Measurements from ENCODE around the gene SH3BP1. TPM values are rescaled to one million over a fixed set of nuclear protein-coding genes. Genes with fewer than 3 reads are reported as not detected.

SH3BP1 gene
- total RNA-seq, 2 donors from 2014 or later = 1.5 to 4.0 TPM

GRCh38 chr22:37657590-37658132, 18.2 kb downstream of the SH3BP1 start:
- H3K4me1 ChIP-seq = peaks cover 0 to 41% of the 10 kb centered on the region in 2 donors
- H3K4me3 ChIP-seq = peak overlapping the region; percentile 32 to 63
- DNase-seq (ENCODE audit: low spot score) = no peak

GRCh38 chr22:37658133-37659065, 18.9 kb downstream of the SH3BP1 start, which contains the start of gene PDXP:
Gene PDXP (plus strand): TSS chr22:37658723. CDS start chr22:37658783, 60 bp downstream.
- DNase-seq (ENCODE audit: low spot score) = peak; percentile 100
- H3K4me1 ChIP-seq = peaks cover 0 to 46% of the 10 kb centered on the region in 2 donors
- no peak for TF ChIP-seq CTCF (IDR thresholded peaks at IDR 0.05)

More at GRCh38 chr22:37657590-37658132, 18.2 kb downstream of the SH3BP1 start:
- TF ChIP-seq CTCF (IDR thresholded peaks at IDR 0.05) = no peak
- Histone ChIP-seq H3K27ac (peak overlapping the region; percentile 77 to 81), H3K36me3 (no peaks in the 10 kb centered on the region), H3K9me3 (no peaks in the 10 kb centered on the region), H3K27me3 (no peaks in the 10 kb centered on the region)

GRCh38 chr22:37659066-37659896, 19.8 kb downstream of the SH3BP1 start:
- no peak for DNase-seq (ENCODE audit: low spot score)
- peak overlapping the region; percentile 60 to 73 for H3K27ac ChIP-seq
- H3K36me3 ChIP-seq = no peaks in the 10 kb centered on the region
- H3K4me1 ChIP-seq = peaks cover 0 to 50% of the 10 kb centered on the region in 2 donors
- peak overlapping the region; percentile 54 to 63 for H3K4me3 ChIP-seq
- H3K9me3 ChIP-seq = no peaks in the 10 kb centered on the region
- H3K27me3 ChIP-seq = no peaks in the 10 kb centered on the region
- no peak for TF ChIP-seq CTCF (IDR thresholded peaks at IDR 0.05)

More at GRCh38 chr22:37658133-37659065, 18.9 kb downstream of the SH3BP1 start, which contains the start of gene PDXP:
- Histone ChIP-seq H3K36me3 (no peaks in the 10 kb centered on the region), H3K27me3 (no peaks in the 10 kb centered on the region), H3K9me3 (no peaks in the 10 kb centered on the region), H3K27ac (peak within 1 kb of the TSS; percentile 77 to 81), H3K4me3 (peak within 1 kb of the TSS; percentile 54 to 63)

GRCh38 chr22:37659897-37660708, 20.6 kb downstream of the SH3BP1 start:
- Histone ChIP-seq H3K36me3 (no peaks in the 10 kb centered on the region), H3K9me3 (no peaks in the 10 kb centered on the region), H3K27me3 (no peaks in the 10 kb centered on the region), H3K27ac (peak overlapping the region; percentile 73 to 81), H3K4me3 (peak overlapping the region in 1 of 2 donors; percentile 63), H3K4me1 (peaks cover 0 to 58% of the 10 kb centered on the region in 2 donors)
- no peak for TF ChIP-seq CTCF (IDR thresholded peaks at IDR 0.05)
- no peak for DNase-seq (ENCODE audit: low spot score)

GRCh38 chr22:37660709-37661045, 21.2 kb downstream of the SH3BP1 start:
- no peak for TF ChIP-seq CTCF (IDR thresholded peaks at IDR 0.05)
- Histone ChIP-seq H3K4me1 (peaks cover 0 to 64% of the 10 kb centered on the region in 2 donors), H3K4me3 (no peak overlapping the region)

More at GRCh38 chr22:37660709-37661045, 21.2 kb downstream of the SH3BP1 start:
- Histone ChIP-seq H3K36me3 (peaks cover 3% of the 10 kb centered on the region), H3K9me3 (no peaks in the 10 kb centered on the region), H3K27me3 (no peaks in the 10 kb centered on the region), H3K27ac (peak overlapping the region; percentile 73 to 81)
- DNase-seq (ENCODE audit: low spot score) = no peak

Measured in right atrium auricular region (tissue), 2 donors.